Middle frontal gyrus (tissue), 1 donor: ENCODE results near the gene TTLL10.

ENCODE experiments used
- DNase-seq: peaks from one replicate; pipeline ENCODE4 v3.0.0-alpha.2; 2015; ENCODE audit warnings: low spot score; ENCODE audit errors: extremely low spot score

The TTLL10 gene

DNA sequence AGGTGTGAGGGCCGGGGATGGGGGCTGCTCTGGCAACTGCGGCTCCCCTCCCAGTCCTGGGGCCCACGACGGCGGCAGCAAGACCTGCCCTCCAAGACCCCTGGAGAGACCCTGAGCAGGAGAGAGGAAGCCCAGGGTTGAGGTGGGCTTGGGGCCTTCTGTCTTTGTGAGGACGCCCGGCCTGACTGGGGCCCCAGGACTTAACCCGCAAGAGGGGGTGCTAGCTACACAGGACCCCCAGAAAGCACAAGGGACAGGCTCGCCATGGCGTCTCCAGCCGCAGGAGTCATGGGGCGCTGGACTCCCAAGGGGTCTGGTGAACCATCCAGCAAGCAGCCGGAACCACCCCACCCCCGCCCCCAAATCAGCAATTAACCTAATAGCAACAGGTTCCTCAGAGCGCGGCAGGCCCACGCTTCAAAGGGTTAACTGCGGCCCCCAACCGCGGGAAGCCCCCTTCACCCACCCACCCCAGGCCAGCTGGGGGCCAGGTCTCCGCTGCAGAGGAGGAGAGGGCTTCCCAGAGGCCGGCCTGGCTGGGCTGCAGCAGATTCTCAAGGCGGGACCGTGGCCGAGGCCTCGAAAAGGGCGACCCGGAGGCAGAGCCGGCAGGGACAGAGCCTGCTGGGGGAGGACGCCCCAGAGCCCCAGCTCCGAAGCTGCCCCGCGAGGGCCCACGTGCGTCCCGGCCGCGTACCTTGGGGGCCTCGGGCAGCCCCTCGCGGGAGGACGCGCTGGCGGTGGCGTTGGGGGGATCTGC is 72.3 kb downstream of the TTLL10 start:
- no peak for DNase-seq

GRCh38 chr1:1246577-1247340 is 73.1 kb downstream of the TTLL10 start, which contains the start of gene C1QTNF12:
C1QTNF12 (minus strand) TSS chr1:1246722; CDS start chr1:1246690, 32 bp downstream.
- no peak for DNase-seq

GRCh38 chr1:1247341-1247913 is 73.7 kb downstream of the TTLL10 start:
- DNase-seq: no peak
